Uterus (tissue), 2 donors: ENCODE measurements around the gene DIO3.

Experiments
- POLR2A ChIP-seq, 2 donors: fragments of 450-650 bp; IDR thresholded peaks; one replicate each; pipeline ENCODE4 v1.6.1; 2016; ENCODE audit warnings: antibody characterized with exemption in 2 of 2, mild to moderate bottlenecking in 1 of 2, moderate library complexity in 1 of 2
- TF ChIP-seq, protein P1 (sequence below), 4 experiments: fragments of 200-600 bp in 2 of 4; fragments of 450-650 bp in 2 of 4; sonication (generic) in 2 of 4; IDR thresholded peaks; one replicate each; pipeline ENCODE4 v1.5.1; 2016 to 2019; ENCODE audit warnings: antibody characterized with exemption in 4 of 4, mild to moderate bottlenecking in 2 of 4, moderate library complexity in 1 of 4

DNA sequence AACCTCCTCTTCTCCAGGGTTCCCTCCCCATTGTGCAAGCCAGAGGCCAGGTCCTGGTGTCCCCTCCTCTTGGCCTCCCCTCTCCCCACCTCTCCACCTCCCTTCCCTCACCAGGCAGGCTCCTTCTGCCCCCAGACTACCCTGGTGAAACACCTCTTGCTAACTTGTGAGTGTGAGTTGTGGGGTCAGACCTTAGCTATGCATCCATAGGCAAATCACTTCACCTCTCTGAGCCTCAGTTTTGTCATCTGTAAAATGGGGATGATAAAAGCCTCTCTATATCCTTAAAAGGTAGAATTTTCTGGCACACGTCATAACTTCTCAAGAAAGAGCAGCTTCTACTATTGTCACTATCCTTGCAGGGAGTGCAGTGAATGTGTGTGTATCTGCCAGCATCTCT, 7.9 kb upstream of the DIO3 start:
- TF ChIP-seq, protein P1, sequence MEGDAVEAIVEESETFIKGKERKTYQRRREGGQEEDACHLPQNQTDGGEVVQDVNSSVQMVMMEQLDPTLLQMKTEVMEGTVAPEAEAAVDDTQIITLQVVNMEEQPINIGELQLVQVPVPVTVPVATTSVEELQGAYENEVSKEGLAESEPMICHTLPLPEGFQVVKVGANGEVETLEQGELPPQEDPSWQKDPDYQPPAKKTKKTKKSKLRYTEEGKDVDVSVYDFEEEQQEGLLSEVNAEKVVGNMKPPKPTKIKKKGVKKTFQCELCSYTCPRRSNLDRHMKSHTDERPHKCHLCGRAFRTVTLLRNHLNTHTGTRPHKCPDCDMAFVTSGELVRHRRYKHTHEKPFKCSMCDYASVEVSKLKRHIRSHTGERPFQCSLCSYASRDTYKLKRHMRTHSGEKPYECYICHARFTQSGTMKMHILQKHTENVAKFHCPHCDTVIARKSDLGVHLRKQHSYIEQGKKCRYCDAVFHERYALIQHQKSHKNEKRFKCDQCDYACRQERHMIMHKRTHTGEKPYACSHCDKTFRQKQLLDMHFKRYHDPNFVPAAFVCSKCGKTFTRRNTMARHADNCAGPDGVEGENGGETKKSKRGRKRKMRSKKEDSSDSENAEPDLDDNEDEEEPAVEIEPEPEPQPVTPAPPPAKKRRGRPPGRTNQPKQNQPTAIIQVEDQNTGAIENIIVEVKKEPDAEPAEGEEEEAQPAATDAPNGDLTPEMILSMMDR (IDR thresholded peaks at IDR 0.05): no peak
- TF ChIP-seq POLR2A (IDR thresholded peaks at IDR 0.05): no peak
